HL-60 (cell line): Measurements from ENCODE around the gene FOXP1.

ENCODE experiments used
- REST ChIP-seq: IDR thresholded peaks from 2 replicates; pipeline ENCODE4 v1.6.1; 2012; ENCODE audit warnings: low read depth; ENCODE audit not compliant: insufficient replicate concordance
- TF ChIP-seq, protein P1 (sequence below): IDR thresholded peaks from one replicate; pipeline ENCODE4 v1.5.1; 2011; ENCODE audit warnings: low read length, control low read depth, inconsistent platforms; ENCODE audit not compliant: insufficient read depth

- TF ChIP-seq, protein P1, sequence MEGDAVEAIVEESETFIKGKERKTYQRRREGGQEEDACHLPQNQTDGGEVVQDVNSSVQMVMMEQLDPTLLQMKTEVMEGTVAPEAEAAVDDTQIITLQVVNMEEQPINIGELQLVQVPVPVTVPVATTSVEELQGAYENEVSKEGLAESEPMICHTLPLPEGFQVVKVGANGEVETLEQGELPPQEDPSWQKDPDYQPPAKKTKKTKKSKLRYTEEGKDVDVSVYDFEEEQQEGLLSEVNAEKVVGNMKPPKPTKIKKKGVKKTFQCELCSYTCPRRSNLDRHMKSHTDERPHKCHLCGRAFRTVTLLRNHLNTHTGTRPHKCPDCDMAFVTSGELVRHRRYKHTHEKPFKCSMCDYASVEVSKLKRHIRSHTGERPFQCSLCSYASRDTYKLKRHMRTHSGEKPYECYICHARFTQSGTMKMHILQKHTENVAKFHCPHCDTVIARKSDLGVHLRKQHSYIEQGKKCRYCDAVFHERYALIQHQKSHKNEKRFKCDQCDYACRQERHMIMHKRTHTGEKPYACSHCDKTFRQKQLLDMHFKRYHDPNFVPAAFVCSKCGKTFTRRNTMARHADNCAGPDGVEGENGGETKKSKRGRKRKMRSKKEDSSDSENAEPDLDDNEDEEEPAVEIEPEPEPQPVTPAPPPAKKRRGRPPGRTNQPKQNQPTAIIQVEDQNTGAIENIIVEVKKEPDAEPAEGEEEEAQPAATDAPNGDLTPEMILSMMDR = no peak
- TF ChIP-seq REST = no peak
These were observed 350.6 kb downstream of the FOXP1 start for GRCh38 chr3:71232895-71233294.
